OCI-LY7 (cell line): ENCODE data around the gene IGSF21. TPM values are rescaled to one million over a fixed set of nuclear protein-coding genes. Genes with fewer than 3 reads are reported as not detected.

ENCODE experiments used
- BruUV-seq: library from RNA; stranded (reverse); fragments of 400-500 nt; replicated peaks from 2 replicates; lab custom pipeline; 2021; lab: Mats Ljungman, UMichigan
- CTCF ChIA-PET: fragments of 300-600 bp; sonication (Branson Sonifier 250); formaldehyde crosslinking; loops from one replicate; lab custom pipeline; 2022; ENCODE audit warnings: antibody characterized with exemption; ENCODE audit not compliant: unreplicated experiment; lab: Charles Lee
- POLR2A ChIA-PET: fragments of 300-600 bp; sonication (Branson Sonifier 250); formaldehyde crosslinking; loops from one replicate; lab custom pipeline; 2022; ENCODE audit warnings: antibody characterized with exemption; lab: Charles Lee
- DNase-seq: peaks from one replicate; pipeline ENCODE4 v3.0.0-alpha.2; 2015; ENCODE audit warnings: low spot score
- H2AFZ ChIP-seq: fragments of 200-600 bp; sonication (generic), shearing (Covaris generic); 2 replicates; pipeline ENCODE4 v1.6.1; 2014; ENCODE audit warnings: mild to moderate bottlenecking, antibody characterized with exemption, low read length, moderate library complexity
- H3K27ac ChIP-seq: fragments of 200-600 bp; sonication (generic); 2 replicates; pipeline ENCODE4 v1.5.1; 2014; ENCODE audit warnings: mixed run types, low read depth, mild to moderate bottlenecking, moderate library complexity, low read length, inconsistent platforms; ENCODE audit not compliant: poor library complexity, severe bottlenecking
- H3K36me3 ChIP-seq: fragments of 200-600 bp; sonication (generic); 2 replicates; pipeline ENCODE4 v1.6.1; 2014; ENCODE audit warnings: mild to moderate bottlenecking, antibody characterized with exemption, low read length, moderate library complexity, mixed read lengths; ENCODE audit not compliant: insufficient read depth
- H3K4me1 ChIP-seq: fragments of 200-600 bp; sonication (generic); 2 replicates; pipeline ENCODE4 v1.5.1; 2014; ENCODE audit warnings: mild to moderate bottlenecking, low read length; ENCODE audit not compliant: insufficient read depth, poor library complexity, severe bottlenecking
- H3K4me2 ChIP-seq: fragments of 200-600 bp; sonication (generic); 2 replicates; pipeline ENCODE4 v1.6.1; 2014; ENCODE audit warnings: mild to moderate bottlenecking, low read length
- H3K4me3 ChIP-seq: fragments of 200-600 bp; sonication (generic); 2 replicates; pipeline ENCODE4 v1.5.1; 2014; ENCODE audit warnings: mild to moderate bottlenecking, low read depth, low read length; ENCODE audit not compliant: poor library complexity, severe bottlenecking
- H3K79me2 ChIP-seq: fragments of 200-600 bp; sonication (generic); 2 replicates; pipeline ENCODE4 v1.6.1; 2016; ENCODE audit warnings: low read depth, mild to moderate bottlenecking, low read length, moderate library complexity, mixed read lengths; ENCODE audit not compliant: insufficient read depth
- H3K9me2 ChIP-seq: fragments of 200-600 bp; sonication (generic); 2 replicates; pipeline ENCODE4 v1.6.1; 2016; ENCODE audit warnings: mild to moderate bottlenecking, low read length, mixed read lengths; ENCODE audit not compliant: insufficient read depth
- H3K9me3 ChIP-seq: fragments of 200-600 bp; sonication (generic); 2 replicates; pipeline ENCODE4 v1.6.1; 2014; ENCODE audit warnings: mild to moderate bottlenecking, mixed run types, low read length, mixed read lengths
- H4K20me1 ChIP-seq: fragments of 200-600 bp; sonication (generic); 2 replicates; pipeline ENCODE4 v1.6.1; 2014; ENCODE audit warnings: mild to moderate bottlenecking, antibody characterized with exemption, low read length, moderate library complexity, mixed read lengths; ENCODE audit not compliant: insufficient read depth
- EZH2phosphoT487 ChIP-seq: fragments of 200-600 bp; sonication (generic); IDR thresholded peaks from 2 replicates; pipeline ENCODE4 v1.6.1; 2018; ENCODE audit warnings: low read depth, borderline replicate concordance, mild to moderate bottlenecking, mixed run types, antibody characterized with exemption, low read length, moderate library complexity, mixed read lengths
- intact Hi-C: fragments of 100-400 bp; cut with micrococcal nuclease; formaldehyde crosslinking; loops from one replicate; pipeline ENCODE4 v1.10.0; 2022; ENCODE audit not compliant: unreplicated experiment
- total RNA-seq, 2 experiments: library from RNA; depleted of rRNA in 1 of 2; stranded (reverse); fragments of >200 nt in 1 of 2; shearing (Covaris generic) in 1 of 2; gene quantifications; 2 replicates each; pipeline ENCODE4 v1.2.3, GENCODE V29; 2014 to 2022
- TF ChIP-seq, protein P1 (sequence below): fragments of 200-600 bp; sonication (generic); conservative IDR thresholded peaks from 2 replicates; pipeline ENCODE4 v1.5.1; 2014; ENCODE audit warnings: mild to moderate bottlenecking, antibody characterized with exemption, low read length, moderate library complexity, mixed read lengths

The IGSF21 gene
- total RNA-seq, 2 experiments from 2014 or later: 0.17 TPM; not detected in 1

GRCh38 chr1:18289597-18289996 is 182.0 kb downstream of the IGSF21 start:
- Histone ChIP-seq H2AFZ (no peak overlapping the region), H3K4me3 (no peak overlapping the region), H3K9me2 (no peaks in the 10 kb centered on the region), H3K36me3 (no peaks in the 10 kb centered on the region), H4K20me1 (no peaks in the 10 kb centered on the region), H3K79me2 (no peaks in the 10 kb centered on the region), H3K4me2 (peak overlapping the region; percentile 55; the same call in 1 of the 2 replicates), H3K9me3 (no peaks in the 10 kb centered on the region), H3K4me1 (peaks cover 53% of the 10 kb centered on the region), H3K27ac (no peak overlapping the region)
- POLR2A ChIA-PET: no interaction called here
- BruUV-seq: no TSS peak
- CTCF ChIA-PET: no interaction called here
- intact Hi-C loops: no loop called here
- peak; percentile 43 for DNase-seq
- TF ChIP-seq, protein P1, sequence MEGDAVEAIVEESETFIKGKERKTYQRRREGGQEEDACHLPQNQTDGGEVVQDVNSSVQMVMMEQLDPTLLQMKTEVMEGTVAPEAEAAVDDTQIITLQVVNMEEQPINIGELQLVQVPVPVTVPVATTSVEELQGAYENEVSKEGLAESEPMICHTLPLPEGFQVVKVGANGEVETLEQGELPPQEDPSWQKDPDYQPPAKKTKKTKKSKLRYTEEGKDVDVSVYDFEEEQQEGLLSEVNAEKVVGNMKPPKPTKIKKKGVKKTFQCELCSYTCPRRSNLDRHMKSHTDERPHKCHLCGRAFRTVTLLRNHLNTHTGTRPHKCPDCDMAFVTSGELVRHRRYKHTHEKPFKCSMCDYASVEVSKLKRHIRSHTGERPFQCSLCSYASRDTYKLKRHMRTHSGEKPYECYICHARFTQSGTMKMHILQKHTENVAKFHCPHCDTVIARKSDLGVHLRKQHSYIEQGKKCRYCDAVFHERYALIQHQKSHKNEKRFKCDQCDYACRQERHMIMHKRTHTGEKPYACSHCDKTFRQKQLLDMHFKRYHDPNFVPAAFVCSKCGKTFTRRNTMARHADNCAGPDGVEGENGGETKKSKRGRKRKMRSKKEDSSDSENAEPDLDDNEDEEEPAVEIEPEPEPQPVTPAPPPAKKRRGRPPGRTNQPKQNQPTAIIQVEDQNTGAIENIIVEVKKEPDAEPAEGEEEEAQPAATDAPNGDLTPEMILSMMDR: peak; percentile 58; the same call in 1 of the 2 replicates
- TF ChIP-seq EZH2phosphoT487: no peak

- no peaks in the 10 kb centered on the region for H3K9me3 ChIP-seq
- TF ChIP-seq EZH2phosphoT487: no peak
- TF ChIP-seq, protein P1: no peak
- H3K4me2 ChIP-seq: no peak overlapping the region
- H3K4me3 ChIP-seq: no peak overlapping the region
- intact Hi-C loops: no loop called here
- POLR2A ChIA-PET: no interaction called here
- BruUV-seq: no TSS peak
- H3K36me3 ChIP-seq: no peaks in the 10 kb centered on the region
- DNase-seq: no peak
- peaks cover 41% of the 10 kb centered on the region for H3K4me1 ChIP-seq
- no peaks in the 10 kb centered on the region for H4K20me1 ChIP-seq
- H2AFZ ChIP-seq: no peak overlapping the region
- H3K9me2 ChIP-seq: no peaks in the 10 kb centered on the region
- H3K27ac ChIP-seq: no peak overlapping the region
- H3K79me2 ChIP-seq: no peaks in the 10 kb centered on the region
- CTCF ChIA-PET: no interaction called here
Measured at GRCh38 chr1:18290740-18291412, 183.3 kb downstream of the IGSF21 start.

DNA sequence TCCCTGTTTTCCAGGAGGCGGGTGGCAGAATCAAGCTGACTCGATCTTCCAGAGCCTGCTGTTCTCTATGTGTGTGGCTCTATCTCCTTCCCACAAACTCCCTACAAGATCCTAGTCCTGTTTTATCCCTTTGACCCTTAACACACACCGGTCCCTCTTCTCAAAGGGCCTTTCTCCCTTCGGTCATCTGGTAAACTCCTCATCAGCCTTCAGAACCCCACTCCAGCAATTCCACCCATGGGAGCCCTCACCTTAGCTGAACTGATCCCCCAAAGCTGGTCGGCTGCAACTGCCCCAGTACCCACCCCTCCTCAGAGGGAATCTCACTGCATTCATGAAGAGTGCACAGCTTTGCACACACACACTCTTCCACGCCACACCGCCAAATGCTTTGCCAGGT is 184.9 kb downstream of the IGSF21 start:
- no peaks in the 10 kb centered on the region for H3K79me2 ChIP-seq
- no peaks in the 10 kb centered on the region for H3K9me2 ChIP-seq
- peaks cover 30% of the 10 kb centered on the region for H3K4me1 ChIP-seq
- H3K4me3 ChIP-seq: no peak overlapping the region
- BruUV-seq: no TSS peak
- no peak for DNase-seq
- TF ChIP-seq EZH2phosphoT487: no peak
- TF ChIP-seq, protein P1: no peak
- no peaks in the 10 kb centered on the region for H3K9me3 ChIP-seq
- H3K4me2 ChIP-seq: no peak overlapping the region
- H3K36me3 ChIP-seq: no peaks in the 10 kb centered on the region
- ChIA-PET POLR2A (no interaction called here), CTCF (no interaction called here)
- no peaks in the 10 kb centered on the region for H4K20me1 ChIP-seq
- no peak overlapping the region for H3K27ac ChIP-seq
- H2AFZ ChIP-seq: no peak overlapping the region
- intact Hi-C loops: no loop called here
